HG03159 (cell line): ENCODE results near the gene COL15A1.

ENCODE experiments used
- ATAC-seq: cut with Tn5 transposase; IDR thresholded peaks from one replicate; pipeline ENCODE4 v1.9.1; 2021; ENCODE audit warnings: mild to moderate bottlenecking, moderate library complexity; ENCODE audit not compliant: unreplicated experiment

COL15A1 gene

DNA sequence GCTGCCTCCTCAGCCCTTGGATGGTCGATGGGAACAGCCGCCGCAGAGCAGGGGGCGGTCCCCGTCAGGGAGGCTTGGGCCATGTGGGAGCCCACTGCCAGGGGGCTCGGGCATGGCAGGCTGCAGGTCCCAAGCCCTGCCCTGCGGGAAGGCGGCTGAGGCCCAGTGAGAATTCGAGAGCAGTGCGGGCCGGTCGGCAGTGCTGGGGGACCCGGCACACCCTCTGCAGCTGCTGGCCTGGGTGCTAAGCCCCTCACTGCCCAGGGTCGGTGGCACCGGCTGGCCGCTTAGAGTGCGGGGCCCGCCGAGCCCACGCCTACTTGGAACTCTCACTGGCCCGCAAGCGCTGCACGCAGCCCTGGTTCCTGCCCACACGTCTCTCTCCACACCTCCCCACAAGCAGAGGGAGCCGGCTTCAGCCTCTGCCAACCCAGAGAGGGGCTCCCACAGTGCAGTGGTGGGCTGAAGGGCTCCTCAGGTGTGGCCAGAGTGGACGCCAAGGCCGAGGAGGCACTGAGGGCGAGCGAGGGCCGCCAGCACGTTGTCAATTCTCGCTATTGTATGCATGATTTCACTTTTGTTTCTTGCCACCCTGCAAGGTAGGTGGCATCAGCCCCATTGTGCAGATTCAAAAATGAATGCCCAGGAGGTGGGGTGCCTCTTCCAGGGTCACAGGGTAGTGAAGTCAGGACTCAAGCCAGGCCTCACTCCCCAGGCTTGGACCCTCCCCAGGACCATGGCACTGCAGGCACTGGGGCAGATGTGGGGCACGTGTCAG lies 48.6 kb downstream of the COL15A1 start:
- no peak for ATAC-seq

- peak; percentile 32 for ATAC-seq
These were observed 49.3 kb downstream of the COL15A1 start for GRCh38 chr9:98992885-98993569.

DNA sequence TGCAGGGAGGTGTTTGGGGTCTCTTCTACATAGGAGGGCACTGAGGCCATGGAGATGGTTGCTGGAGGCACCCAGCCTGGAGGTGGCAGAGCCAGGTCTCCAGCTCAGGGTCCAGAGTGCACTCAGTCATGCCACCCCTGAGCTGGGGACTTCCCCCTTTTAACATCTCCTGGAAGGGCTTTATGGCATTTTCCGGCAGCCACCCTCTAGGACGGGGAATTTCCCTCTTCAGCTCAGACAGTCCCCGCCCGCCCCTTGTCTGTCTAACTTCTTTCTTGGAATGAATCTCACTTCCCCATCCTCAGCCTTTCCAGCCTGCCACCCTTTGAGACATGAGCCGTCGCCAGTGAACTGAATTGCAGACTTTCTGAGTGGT lies 49.9 kb downstream of the COL15A1 start:
- peak; percentile 68 for ATAC-seq

DNA sequence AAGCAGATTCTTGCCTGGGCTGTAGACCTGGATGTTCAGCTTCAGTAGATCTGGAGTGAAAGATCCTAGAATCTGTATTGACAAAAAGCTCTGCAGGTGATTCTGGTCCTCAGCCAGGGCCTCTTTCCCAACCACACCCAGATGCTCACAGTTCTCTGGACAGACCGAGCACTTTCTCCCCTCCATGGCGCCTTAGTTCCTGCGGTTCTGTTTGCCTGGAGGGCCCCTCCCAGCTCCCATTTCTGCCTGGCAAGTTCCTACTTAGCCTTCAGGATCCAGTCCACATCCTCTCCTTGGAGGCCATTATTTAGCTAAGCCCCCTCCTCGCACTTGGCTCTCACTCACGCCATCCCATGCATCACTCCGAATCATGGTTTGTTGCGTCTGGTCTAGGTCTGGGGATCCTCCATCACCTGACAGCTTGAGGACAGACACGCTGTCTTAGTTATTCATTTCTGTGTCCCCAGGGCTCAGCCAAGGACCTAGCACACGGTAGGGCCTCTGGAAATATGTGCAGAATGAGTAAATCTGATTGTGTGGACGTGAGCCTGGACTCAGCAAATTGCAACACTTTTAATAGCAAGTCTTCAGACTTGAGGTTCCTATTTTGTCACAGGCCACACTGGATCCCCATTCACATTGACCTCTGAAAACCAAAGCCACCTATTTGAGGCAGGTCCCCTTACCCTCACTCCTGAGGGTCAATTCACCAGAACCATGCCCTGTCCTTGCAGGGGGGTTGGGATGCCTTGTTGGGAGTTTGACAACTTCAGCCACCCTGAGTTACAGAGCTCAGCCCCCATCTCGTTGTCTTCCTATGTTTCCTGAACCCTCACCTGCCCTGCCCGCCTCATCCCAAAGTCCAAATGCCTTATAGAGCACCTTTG lies 50.7 kb downstream of the COL15A1 start:
- no peak for ATAC-seq

- no peak for ATAC-seq
These were observed 51.5 kb downstream of the COL15A1 start for GRCh38 chr9:98995059-98995671.

GRCh38 chr9:98995971-98996504 lies 52.3 kb downstream of the COL15A1 start:
- ATAC-seq: no peak

DNA sequence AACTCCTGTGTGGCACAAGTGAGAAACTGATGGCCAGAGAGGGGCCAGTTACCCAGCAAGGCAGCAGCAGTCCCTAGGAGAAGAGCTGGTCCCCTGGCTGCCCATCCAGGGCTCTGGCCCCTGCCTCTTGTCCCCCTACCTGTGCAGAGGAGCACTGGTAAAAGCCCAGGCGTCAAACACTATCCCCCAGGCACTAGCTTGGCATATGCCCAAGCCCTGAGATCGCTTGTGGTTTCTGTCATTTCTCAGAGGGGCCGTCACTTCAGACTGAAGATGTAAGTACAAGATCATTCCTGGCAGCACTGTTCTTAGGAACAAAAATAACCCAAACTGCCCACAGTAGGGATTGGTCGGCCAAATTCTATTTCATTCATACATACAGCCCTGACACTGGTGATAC lies 53.9 kb downstream of the COL15A1 start:
- no peak for ATAC-seq

DNA sequence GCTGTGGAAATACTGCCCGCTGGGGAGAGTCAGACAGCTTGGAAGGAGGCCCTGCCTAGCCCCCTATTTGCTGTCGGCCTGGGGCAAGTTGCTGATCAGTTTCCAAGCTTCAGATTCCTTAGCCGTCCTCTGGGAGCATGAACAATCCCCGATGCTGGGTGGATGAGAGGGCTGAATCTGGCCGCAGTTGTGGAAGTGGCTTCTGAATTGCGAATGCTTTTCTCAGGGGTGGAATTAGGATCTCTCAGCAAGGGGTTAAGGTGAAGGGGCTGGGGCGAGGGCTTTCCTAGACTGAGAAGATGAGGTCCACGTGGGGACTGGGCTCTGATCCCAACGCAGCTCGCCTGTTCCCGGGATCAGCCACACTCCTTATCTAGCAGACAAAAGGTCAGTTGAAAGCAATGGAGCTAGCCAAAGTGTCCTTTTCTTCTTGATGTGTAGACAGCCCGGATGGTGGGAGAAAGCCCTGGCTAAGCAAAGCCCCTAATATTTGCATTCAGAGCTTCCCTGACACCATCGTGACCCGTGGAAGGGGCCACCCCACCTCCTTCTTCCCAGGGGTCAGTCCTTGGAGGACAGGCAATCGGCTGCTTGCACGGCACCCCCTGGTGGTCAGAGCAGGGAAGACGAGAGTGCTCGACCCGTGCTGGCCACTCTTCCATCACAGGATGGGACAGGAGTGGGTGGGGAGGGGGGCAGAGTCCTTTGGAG lies 54.9 kb downstream of the COL15A1 start:
- no peak for ATAC-seq

DNA sequence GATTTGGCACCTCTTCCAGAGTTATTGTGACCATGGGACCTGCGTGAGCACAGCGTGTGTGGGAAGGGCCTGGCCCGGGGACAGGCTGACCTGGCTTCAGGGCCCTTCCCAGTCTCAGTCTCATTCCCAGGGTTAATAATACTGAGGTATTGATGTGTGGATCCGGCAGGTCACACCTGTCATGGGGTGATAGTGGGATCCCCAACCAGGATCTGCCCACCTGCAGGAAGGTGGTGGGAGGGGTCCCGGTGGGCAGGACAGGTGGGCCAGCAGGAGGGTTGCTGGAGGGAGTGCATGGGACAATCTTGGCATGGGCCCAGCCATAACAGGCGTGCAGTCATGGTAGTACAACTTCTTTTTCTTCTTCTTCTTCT lies 55.4 kb downstream of the COL15A1 start:
- ATAC-seq: no peak

DNA sequence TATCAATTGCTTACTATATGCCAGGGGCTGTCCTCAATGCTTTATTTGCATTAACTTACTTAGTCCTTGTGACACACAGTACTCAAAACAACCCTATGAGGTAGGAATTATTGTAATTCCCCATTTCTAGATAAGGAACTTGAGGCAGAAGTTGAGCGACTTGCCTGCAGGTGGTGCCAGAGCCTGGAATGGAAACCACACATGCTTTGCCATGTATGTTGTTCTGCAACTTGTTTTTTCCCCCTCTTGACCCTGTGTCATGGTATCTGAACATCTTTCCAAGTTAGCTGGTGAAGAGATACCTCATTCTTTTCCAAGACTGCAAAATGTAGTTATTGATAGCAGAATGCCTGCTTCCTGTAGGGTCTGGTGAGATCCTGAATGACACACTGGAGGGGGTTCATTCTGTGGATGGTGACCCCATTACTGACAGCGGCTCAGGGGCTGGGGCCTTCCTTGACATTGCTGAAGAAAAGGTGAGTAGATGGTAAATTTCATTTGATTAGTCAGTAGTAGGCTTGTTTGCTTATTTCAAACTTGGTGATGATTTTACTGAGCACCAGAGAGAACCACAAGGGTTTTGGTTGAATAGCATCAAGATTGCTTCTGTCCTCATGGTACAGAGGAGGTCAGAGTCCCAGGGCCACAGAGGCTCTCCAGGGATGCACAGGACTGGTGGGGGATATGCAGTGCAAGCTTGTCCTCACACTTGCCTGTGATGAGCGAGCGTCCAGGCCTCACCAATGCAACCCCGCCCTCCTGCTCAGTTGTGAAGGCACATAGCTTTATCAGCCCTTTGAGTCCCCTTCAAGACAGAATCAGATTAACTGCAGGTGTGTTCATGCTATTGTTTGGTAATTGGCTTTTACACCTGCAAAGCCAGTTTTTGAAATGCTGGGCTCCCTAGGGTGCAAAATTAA lies 57.0 kb downstream of the COL15A1 start:
- ATAC-seq: peak; percentile 62

GRCh38 chr9:99001892-99002291 lies 58.2 kb downstream of the COL15A1 start:
- no peak for ATAC-seq

DNA sequence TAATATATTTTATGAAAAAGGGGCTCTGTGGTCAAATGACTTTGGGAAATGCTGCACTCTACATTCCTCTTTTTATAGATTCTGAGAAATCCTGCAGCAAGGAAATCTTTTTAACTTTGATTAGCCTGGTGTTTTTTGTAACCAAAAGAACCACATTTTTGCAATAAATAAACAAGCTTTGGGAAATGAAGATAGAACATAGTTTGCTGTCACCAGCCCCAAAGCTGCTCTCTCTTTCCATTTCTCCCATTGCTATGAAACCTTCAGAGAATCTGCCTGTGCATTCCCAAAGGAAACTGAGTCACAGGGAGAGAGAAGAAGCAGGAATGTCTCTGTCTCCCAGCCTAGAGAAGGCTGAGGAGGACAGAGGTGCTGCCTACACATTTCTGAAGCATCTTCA lies 59.0 kb downstream of the COL15A1 start:
- no peak for ATAC-seq

DNA sequence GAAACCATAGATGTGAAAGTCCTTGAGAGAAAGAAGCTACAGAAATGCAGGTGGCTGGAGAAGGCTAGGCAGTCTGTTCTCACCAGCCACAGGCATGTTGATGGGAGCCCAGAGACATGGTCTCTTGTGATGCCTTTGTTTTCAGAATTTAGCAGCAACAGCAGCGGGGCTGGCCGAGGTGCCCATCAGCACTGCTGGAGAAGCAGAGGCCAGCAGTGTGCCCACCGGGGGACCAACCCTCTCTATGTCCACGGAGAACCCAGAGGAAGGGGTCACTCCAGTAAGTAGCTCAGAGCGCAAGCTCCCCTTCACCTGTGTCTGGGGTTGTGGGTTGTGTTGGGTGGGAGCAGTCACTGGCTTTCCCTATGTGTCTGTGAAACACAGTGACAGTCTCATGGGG lies 59.6 kb downstream of the COL15A1 start:
- no peak for ATAC-seq

- ATAC-seq: no peak
These were observed 60.4 kb downstream of the COL15A1 start for GRCh38 chr9:99004115-99004514.

DNA sequence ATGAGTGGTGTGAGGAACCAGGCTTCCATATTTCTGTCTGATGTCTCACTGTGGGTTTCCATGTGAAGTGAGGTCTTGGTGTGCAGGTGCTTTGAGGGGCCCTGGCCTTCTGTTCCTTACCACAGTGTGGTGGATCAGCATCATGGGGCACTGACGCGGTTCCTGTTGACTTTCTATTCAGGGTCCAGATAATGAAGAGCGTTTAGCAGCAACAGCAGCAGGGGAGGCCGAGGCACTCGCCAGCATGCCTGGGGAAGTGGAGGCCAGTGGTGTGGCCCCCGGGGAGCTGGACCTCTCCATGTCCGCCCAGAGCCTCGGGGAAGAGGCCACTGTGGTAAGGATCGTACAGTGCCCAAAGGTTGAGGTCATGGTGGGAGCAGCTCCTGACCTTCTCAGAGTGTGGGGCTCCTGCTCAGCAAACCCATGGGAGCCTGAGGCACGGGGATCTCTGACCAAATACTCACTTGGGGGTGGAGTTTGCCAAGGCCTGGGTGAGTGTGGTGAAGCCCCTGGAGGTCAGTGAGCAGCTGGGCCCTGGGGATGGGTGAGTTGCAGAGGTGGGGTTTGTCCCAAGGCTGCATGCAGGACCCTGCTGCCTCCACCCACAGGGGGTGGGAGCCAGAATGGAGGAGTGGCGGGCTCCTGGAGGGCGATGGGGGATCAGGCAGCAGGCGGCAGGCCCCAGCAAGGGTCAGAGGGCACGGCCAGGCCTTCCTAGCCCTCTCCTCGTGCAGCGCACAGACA lies 61.2 kb downstream of the COL15A1 start:
- ATAC-seq: no peak

- ATAC-seq: no peak
These were observed 61.9 kb downstream of the COL15A1 start for GRCh38 chr9:99005651-99006050.

GRCh38 chr9:99006511-99006910 lies 62.8 kb downstream of the COL15A1 start:
- ATAC-seq: no peak

- ATAC-seq: no peak
These were observed 63.3 kb downstream of the COL15A1 start for GRCh38 chr9:99006979-99007378.

DNA sequence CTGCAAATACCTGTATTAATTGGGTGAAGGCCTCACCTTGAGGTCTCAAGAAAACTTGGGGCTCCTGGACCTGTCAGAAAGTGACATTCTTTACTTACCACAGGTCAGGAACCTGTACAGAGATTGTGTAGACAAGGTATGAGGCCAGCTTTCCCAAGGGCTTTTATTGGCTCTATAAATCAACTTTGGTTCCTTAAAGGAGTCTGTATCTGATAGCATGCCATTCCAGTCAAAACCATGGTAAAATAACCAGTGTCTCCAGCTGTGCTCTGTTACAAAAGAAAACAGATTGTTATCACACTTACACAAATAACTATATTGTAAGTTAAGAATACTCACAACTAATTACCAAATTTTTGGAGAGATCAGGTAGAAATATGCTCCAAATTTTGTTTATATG lies 64.5 kb downstream of the COL15A1 start:
- no peak for ATAC-seq
